Measurements from ENCODE around the gene APLP2. TPM values are rescaled to one million over a fixed set of nuclear protein-coding genes. Genes with fewer than 3 reads are reported as not detected.
A peak's percentile ranks its signal among the peaks of the same experiment; 100 is the strongest.

Gene APLP2
- total and polyA plus RNA-seq, 2 of the 13 experiments (the other 11 are each of a cell fraction or from before 2014, with no cell fraction given): 315 to 594 TPM

GRCh38 chr11:130129922-130130321 is 60.2 kb downstream of the APLP2 start (continued):
- TF ChIP-seq NAIF1 (CRISPR knock-in tag; IDR thresholded peaks at IDR 0.05; ENCODE audit: borderline replicate concordance) (no peak), NKX3-1 (CRISPR knock-in tag; IDR thresholded peaks at IDR 0.05) (no peak), SMARCC2 (IDR thresholded peaks at IDR 0.05) (no peak), MED8 (CRISPR knock-in tag; IDR thresholded peaks at IDR 0.05; ENCODE audit: insufficient replicate concordance) (no peak), DNMT3B (CRISPR knock-in tag; conservative IDR thresholded peaks at IDR 0.05) (no peak), ZNF296 (CRISPR knock-in tag; conservative IDR thresholded peaks at IDR 0.05) (no peak), IKZF4 (CRISPR knock-in tag; IDR thresholded peaks at IDR 0.05; ENCODE audit: borderline replicate concordance, low read depth, not compliant biosample characterization) (no peak), ZNF432 (CRISPR knock-in tag; IDR thresholded peaks at IDR 0.05; ENCODE audit: borderline replicate concordance) (no peak), KLF12 (CRISPR knock-in tag; IDR thresholded peaks at IDR 0.05; ENCODE audit: borderline replicate concordance) (no peak), REPIN1 (CRISPR knock-in tag; IDR thresholded peaks at IDR 0.05; ENCODE audit: borderline replicate concordance, low read depth) (no peak), ZNF33B (CRISPR knock-in tag; IDR thresholded peaks at IDR 0.05) (no peak), ZNF83 (CRISPR knock-in tag; IDR thresholded peaks at IDR 0.05; ENCODE audit: borderline replicate concordance) (no peak), ZNF772 (CRISPR knock-in tag; IDR thresholded peaks at IDR 0.05) (no peak), ZXDC (CRISPR knock-in tag; IDR thresholded peaks at IDR 0.05) (no peak), EHMT2 (IDR thresholded peaks at IDR 0.05; ENCODE audit: borderline replicate concordance, low read depth, low read length) (no peak), ATRX (CRISPR knock-in tag; IDR thresholded peaks at IDR 0.05; ENCODE audit: borderline replicate concordance) (no peak), RBM39 (IDR thresholded peaks at IDR 0.05; ENCODE audit: low read depth, low read length, poor library complexity, severe bottlenecking) (no peak), CREM (IDR thresholded peaks at IDR 0.05) (0 out of 2 replicates have a peak, but pooled peaks have one; percentile 43), CREM (CRISPR knock-in tag; IDR thresholded peaks at IDR 0.05) (no peak), ZNF691 (CRISPR knock-in tag; IDR thresholded peaks at IDR 0.05; ENCODE audit: borderline replicate concordance, low read depth) (no peak), ZNF839 (CRISPR knock-in tag; IDR thresholded peaks at IDR 0.05; ENCODE audit: borderline replicate concordance) (no peak), BORCS8-MEF2B (CRISPR knock-in tag; IDR thresholded peaks at IDR 0.05) (no peak), EZH2 (conservative IDR thresholded peaks at IDR 0.05; ENCODE audit: low read depth, low read length) (no peak), XRCC5 (optimal IDR thresholded peaks at IDR 0.05; ENCODE audit: low read length) (no peak), ZMAT5 (CRISPR knock-in tag; IDR thresholded peaks at IDR 0.05; ENCODE audit: borderline replicate concordance, low read depth) (no peak), ZNF709 (CRISPR knock-in tag; IDR thresholded peaks at IDR 0.05) (no peak), ESRRA (CRISPR knock-in tag; IDR thresholded peaks at IDR 0.05; ENCODE audit: low read depth) (0 out of 2 replicates have a peak, but pooled peaks have one; percentile 29)

Measured in HepG2 (cell line).